Hepatocyte (in vitro differentiated cells): Measurements from ENCODE around the gene LMF2. TPM values are rescaled to one million over a fixed set of nuclear protein-coding genes. Genes with fewer than 3 reads are reported as not detected.
A peak's percentile ranks its signal among the peaks of the same experiment; 100 is the strongest.

ENCODE experiments used
- DNase-seq: peaks from one replicate; pipeline ENCODE4 v3.0.0-alpha.2; 2016; ENCODE audit warnings: low spot score
- H2AFZ ChIP-seq: fragments of 200-600 bp; sonication (generic); 2 replicates; pipeline ENCODE4 v1.6.0; 2016; ENCODE audit warnings: antibody characterized with exemption, mild to moderate bottlenecking
- H3K27ac ChIP-seq: fragments of 200-600 bp; sonication (generic); 2 replicates; pipeline ENCODE4 v1.5.1; 2016; ENCODE audit warnings: mild to moderate bottlenecking
- H3K27me3 ChIP-seq: fragments of 200-600 bp; sonication (generic); 2 replicates; pipeline ENCODE4 v1.6.1; 2016
- H3K36me3 ChIP-seq: fragments of 200-600 bp; sonication (generic); replicated peaks from 2 replicates; pipeline ENCODE4 v1.5.1; 2016; ENCODE audit warnings: low read depth; ENCODE audit not compliant: insufficient read depth
- H3K4me1 ChIP-seq: fragments of 200-600 bp; sonication (generic); 2 replicates; pipeline ENCODE4 v1.5.1; 2016; ENCODE audit warnings: mild to moderate bottlenecking, moderate library complexity; ENCODE audit not compliant: insufficient read depth
- H3K4me2 ChIP-seq: fragments of 200-600 bp; sonication (generic); 2 replicates; pipeline ENCODE4 v1.6.0; 2016
- H3K4me3 ChIP-seq: fragments of 200-600 bp; sonication (generic); 2 replicates; pipeline ENCODE4 v1.5.1; 2016; ENCODE audit warnings: mild to moderate bottlenecking
- H3K79me2 ChIP-seq: fragments of 200-600 bp; sonication (generic); 2 replicates; pipeline ENCODE4 v1.6.0; 2017; ENCODE audit warnings: mild to moderate bottlenecking
- H3K9me2 ChIP-seq: fragments of 200-600 bp; sonication (generic); replicated peaks from 2 replicates; pipeline ENCODE4 v1.6.0; 2017; ENCODE audit warnings: mild to moderate bottlenecking; ENCODE audit not compliant: insufficient read depth
- H3K9me3 ChIP-seq: fragments of 200-600 bp; sonication (generic); 2 replicates; pipeline ENCODE4 v1.5.1; 2016; ENCODE audit warnings: low read depth, mild to moderate bottlenecking
- H4K20me1 ChIP-seq: fragments of 200-600 bp; sonication (generic); 2 replicates; pipeline ENCODE4 v1.6.0; 2016; ENCODE audit warnings: mild to moderate bottlenecking; ENCODE audit not compliant: insufficient read depth, poor library complexity, severe bottlenecking
- EZH2 ChIP-seq: fragments of 200-600 bp; sonication (generic); IDR thresholded peaks from 2 replicates; pipeline ENCODE4 v1.6.1; 2016; ENCODE audit warnings: antibody characterized with exemption, mild to moderate bottlenecking, borderline replicate concordance
- EZH2phosphoT487 ChIP-seq: fragments of 200-600 bp; sonication (generic); IDR thresholded peaks from one replicate; pipeline ENCODE4 v1.6.1; 2018; ENCODE audit warnings: antibody characterized with exemption, mild to moderate bottlenecking, low read depth, moderate library complexity; ENCODE audit not compliant: unreplicated experiment, severe bottlenecking
- WGBS: methylation state at CpG from one replicate; pipeline ENCODE4 v1.1.6; 2016; ENCODE audit warnings: low lambda C conversion rate; ENCODE audit errors: missing lambda C conversion rate; 5-methylcytosine and 5-hydroxymethylcytosine counted together
- polyA plus RNA-seq: library from polyadenylated mRNA; unstranded; fragments of >200 nt; fragmentation: Nextera tagmentation; extraction: Ambion mirVana; gene quantifications from 2 replicates; pipeline ENCODE4 v1.2.1, GENCODE V29; 2016
- total RNA-seq: library from RNA; depleted of rRNA; stranded (reverse); fragments of >200 nt; gene quantifications from 2 replicates; pipeline ENCODE4 v1.2.3, GENCODE V29; 2014
- TF ChIP-seq, protein P1 (sequence below): fragments of 200-600 bp; sonication (generic); IDR thresholded peaks from 2 replicates; pipeline ENCODE4 v1.5.1; 2016; ENCODE audit warnings: antibody characterized with exemption, mild to moderate bottlenecking; ENCODE audit not compliant: poor library complexity

Gene LMF2
- total and polyA plus RNA-seq, 2 experiments from 2014 or later: 32.8 to 97.6 TPM

DNA sequence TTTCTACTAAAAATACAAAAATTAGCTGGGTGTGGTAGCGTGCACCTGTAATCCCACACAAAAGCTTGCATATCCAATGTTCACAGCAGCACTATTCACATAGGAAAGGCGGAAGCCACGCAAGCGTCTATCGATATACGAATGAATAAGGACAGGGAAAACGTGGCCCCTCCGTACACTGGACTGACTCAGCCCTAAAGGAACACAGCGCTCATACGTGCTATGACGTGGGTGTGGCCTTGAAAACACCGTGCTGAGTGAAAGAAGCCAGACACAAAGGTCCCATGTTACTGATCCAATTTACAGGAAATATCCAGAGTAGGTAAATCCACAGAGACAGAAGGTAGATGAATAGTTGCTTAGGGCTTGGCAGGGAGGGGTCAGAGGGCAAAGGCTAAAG is 7.0 kb downstream of the LMF2 start:
- Histone ChIP-seq H3K4me2 (no peak overlapping the region), H3K9me3 (no peaks in the 10 kb centered on the region), H4K20me1 (no peaks in the 10 kb centered on the region), H3K27ac (no peak overlapping the region), H3K36me3 (no peaks in the 10 kb centered on the region), H2AFZ (no peak overlapping the region), H3K4me3 (no peak overlapping the region), H3K27me3 (no peaks in the 10 kb centered on the region), H3K79me2 (no peaks in the 10 kb centered on the region), H3K4me1 (peaks cover 4% of the 10 kb centered on the region), H3K9me2 (no peaks in the 10 kb centered on the region)
- WGBS: 95% methylated on average over 12 of the region's 12 CpGs
- TF ChIP-seq, protein P1, sequence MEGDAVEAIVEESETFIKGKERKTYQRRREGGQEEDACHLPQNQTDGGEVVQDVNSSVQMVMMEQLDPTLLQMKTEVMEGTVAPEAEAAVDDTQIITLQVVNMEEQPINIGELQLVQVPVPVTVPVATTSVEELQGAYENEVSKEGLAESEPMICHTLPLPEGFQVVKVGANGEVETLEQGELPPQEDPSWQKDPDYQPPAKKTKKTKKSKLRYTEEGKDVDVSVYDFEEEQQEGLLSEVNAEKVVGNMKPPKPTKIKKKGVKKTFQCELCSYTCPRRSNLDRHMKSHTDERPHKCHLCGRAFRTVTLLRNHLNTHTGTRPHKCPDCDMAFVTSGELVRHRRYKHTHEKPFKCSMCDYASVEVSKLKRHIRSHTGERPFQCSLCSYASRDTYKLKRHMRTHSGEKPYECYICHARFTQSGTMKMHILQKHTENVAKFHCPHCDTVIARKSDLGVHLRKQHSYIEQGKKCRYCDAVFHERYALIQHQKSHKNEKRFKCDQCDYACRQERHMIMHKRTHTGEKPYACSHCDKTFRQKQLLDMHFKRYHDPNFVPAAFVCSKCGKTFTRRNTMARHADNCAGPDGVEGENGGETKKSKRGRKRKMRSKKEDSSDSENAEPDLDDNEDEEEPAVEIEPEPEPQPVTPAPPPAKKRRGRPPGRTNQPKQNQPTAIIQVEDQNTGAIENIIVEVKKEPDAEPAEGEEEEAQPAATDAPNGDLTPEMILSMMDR: no peak
- TF ChIP-seq EZH2: no peak
- TF ChIP-seq EZH2phosphoT487: no peak
- peak; percentile 5 for DNase-seq

GRCh38 chr22:50498322-50498890 is 9.1 kb downstream of the LMF2 start:
- Histone ChIP-seq H3K27me3 (no peaks in the 10 kb centered on the region), H3K9me2 (no peaks in the 10 kb centered on the region), H4K20me1 (no peaks in the 10 kb centered on the region), H3K4me2 (peak overlapping the region; percentile 45), H3K9me3 (no peaks in the 10 kb centered on the region), H3K4me3 (no peak overlapping the region), H3K79me2 (no peaks in the 10 kb centered on the region), H3K4me1 (peaks cover 4% of the 10 kb centered on the region), H3K36me3 (no peaks in the 10 kb centered on the region), H3K27ac (no peak overlapping the region), H2AFZ (no peak overlapping the region)
- WGBS: 15% methylated on average over 13 of the region's 13 CpGs
- DNase-seq: peak; percentile 83
- TF ChIP-seq EZH2: no peak
- TF ChIP-seq, protein P1: peak; percentile 57
- no peak for TF ChIP-seq EZH2phosphoT487

DNA sequence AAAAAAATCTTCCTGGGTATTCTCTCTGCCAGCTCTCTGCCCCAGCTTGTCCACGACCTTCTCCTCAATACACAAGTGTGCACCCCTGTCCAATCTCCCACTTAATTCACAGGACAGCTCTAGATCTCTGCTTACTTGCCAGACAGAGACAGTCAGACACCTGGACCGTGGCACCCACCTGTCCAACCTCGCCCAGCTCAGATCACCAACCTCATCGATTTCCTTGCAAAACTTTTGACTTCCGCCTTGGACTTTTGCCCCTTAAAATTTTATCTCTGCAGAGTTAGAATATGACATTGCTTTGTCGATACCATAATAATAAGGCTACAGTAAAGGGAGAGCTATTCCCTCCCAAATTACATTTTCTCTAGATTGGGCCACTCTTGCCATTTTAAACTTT is 10.4 kb downstream of the LMF2 start:
- no peak overlapping the region for H3K4me3 ChIP-seq
- TF ChIP-seq EZH2phosphoT487 (no peak), EZH2 (no peak)
- TF ChIP-seq, protein P1: no peak
- WGBS: 87% methylated on average over 6 of the region's 6 CpGs
- H3K9me2 ChIP-seq: no peaks in the 10 kb centered on the region
- H3K27me3 ChIP-seq: no peaks in the 10 kb centered on the region
- H2AFZ ChIP-seq: no peak overlapping the region
- no peaks in the 10 kb centered on the region for H4K20me1 ChIP-seq
- H3K27ac ChIP-seq: no peak overlapping the region
- H3K36me3 ChIP-seq: no peaks in the 10 kb centered on the region
- no peaks in the 10 kb centered on the region for H3K9me3 ChIP-seq
- no peak overlapping the region for H3K4me2 ChIP-seq
- H3K4me1 ChIP-seq: peaks cover 4% of the 10 kb centered on the region
- H3K79me2 ChIP-seq: no peaks in the 10 kb centered on the region
- no peak for DNase-seq
